Esophagus squamous epithelium (tissue), 5 donors: ENCODE measurements around the gene PLOD3. TPM values are rescaled to one million over a fixed set of nuclear protein-coding genes. Genes with fewer than 3 reads are reported as not detected.
A peak's percentile ranks its signal among the peaks of the same experiment; 100 is the strongest.

Experiments used
- DNase-seq: peaks from one replicate; lab custom pipeline; 2025; lab: John Stamatoyannopoulos, UW
- H3K27ac ChIP-seq, 4 donors: fragments of 200-600 bp; sonication (generic); one replicate each; pipeline ENCODE4 v1.5.1; 2016 to 2019; ENCODE audit warnings: mild to moderate bottlenecking in 1 of 4
- H3K27me3 ChIP-seq, 4 donors: fragments of 200-600 bp; sonication (generic); 1 replicate in 3 of 4; 2 replicates in 1 of 4; pipeline versions ENCODE4 v1.5.1 to v1.6.0; 2017 to 2021; ENCODE audit warnings: antibody characterized with exemption in 1 of 4
- H3K36me3 ChIP-seq, 3 donors: fragments of 200-600 bp; sonication (generic); one replicate each; pipeline ENCODE4 v1.5.1; 2016 to 2019
- H3K4me1 ChIP-seq, 3 donors: fragments of 200-600 bp; sonication (generic); one replicate each; pipeline ENCODE4 v1.5.1; 2017 to 2019
- H3K4me3 ChIP-seq, 4 donors: fragments of 200-600 bp; sonication (generic); 1 replicate in 3 of 4; 2 replicates in 1 of 4; pipeline ENCODE4 v1.5.1; 2016 to 2019; ENCODE audit warnings: mild to moderate bottlenecking in 2 of 4, moderate library complexity in 1 of 4
- H3K9me3 ChIP-seq, 3 donors: fragments of 200-600 bp; sonication (generic); one replicate each; pipeline ENCODE4 v1.5.1; 2016 to 2019
- CTCF ChIP-seq, 6 experiments: fragments of 450-650 bp in 4 of 6; fragments of 200-600 bp in 2 of 6; sonication (generic) in 2 of 6; IDR thresholded peaks; one replicate each; pipeline ENCODE4 v1.5.1; 2016 to 2019; ENCODE audit warnings: antibody characterized with exemption in 6 of 6, mild to moderate bottlenecking in 4 of 6, moderate library complexity in 4 of 6
- POLR2A ChIP-seq, 4 donors: fragments of 450-650 bp; IDR thresholded peaks; one replicate each; pipeline ENCODE4 v1.6.1; 2017; ENCODE audit warnings: antibody characterized with exemption in 4 of 4, mild to moderate bottlenecking in 4 of 4, moderate library complexity in 3 of 4
- WGBS, 2 donors: methylation state at CpG; one replicate each; pipeline ENCODE4 v1.1.5; 2018; 5-methylcytosine and 5-hydroxymethylcytosine counted together
- intact Hi-C: fragments of 100-400 bp; cut with DNase I; formaldehyde crosslinking; loops from one replicate; pipeline ENCODE4 v1.15.0; 2022
- total RNA-seq, 4 donors: library from RNA; depleted of rRNA; stranded (reverse); fragments of >200 nt; gene quantifications; one replicate each; pipeline ENCODE4 v1.1.0, GENCODE V29; 2016
- donor health status: DM: yes; HTN: yes; CAD: no.

PLOD3 gene
- total RNA-seq, 4 donors from 2014 or later: 2.5 to 14.5 (median 9.7) TPM

- peak overlapping the region; percentile 18 to 60 (median 38) for H3K4me3 ChIP-seq
- peaks cover 5 to 79% (median 32%) of the 10 kb centered on the region in 4 donors for H3K27me3 ChIP-seq
- peaks cover 33 to 45% (median 36%) of the 10 kb centered on the region in 3 donors for H3K4me1 ChIP-seq
- TF ChIP-seq CTCF (IDR thresholded peaks at IDR 0.05): no peak
- no peak for TF ChIP-seq POLR2A (IDR thresholded peaks at IDR 0.05)
- H3K9me3 ChIP-seq: no peaks in the 10 kb centered on the region
- 7% methylated on average over 7 to 17 of the region's 74 CpGs for WGBS, 2 donors
- peaks cover 7 to 43% (median 7%) of the 10 kb centered on the region in 3 donors for H3K36me3 ChIP-seq
- intact Hi-C loops: no loop called here
- H3K27ac ChIP-seq: peak overlapping the region in 1 of 4 donors; percentile 6
- no peak for DNase-seq
Observed at GRCh38 chr7:101162551-101163278, 54.7 kb downstream of the PLOD3 start.

GRCh38 chr7:101161692-101162471 lies 55.5 kb downstream of the PLOD3 start:
- Histone ChIP-seq H3K36me3 (peaks cover 7 to 51% (median 12%) of the 10 kb centered on the region in 3 donors), H3K27ac (no peak overlapping the region), H3K4me3 (no peak overlapping the region), H3K27me3 (peaks cover 5 to 70% (median 27%) of the 10 kb centered on the region in 4 donors), H3K4me1 (peaks cover 33 to 45% (median 36%) of the 10 kb centered on the region in 3 donors), H3K9me3 (no peaks in the 10 kb centered on the region)
- DNase-seq: no peak
- TF ChIP-seq CTCF (IDR thresholded peaks at IDR 0.05) (no peak), POLR2A (IDR thresholded peaks at IDR 0.05) (no peak)
- 80 to 81% methylated on average over 16 to 17 of the region's 17 CpGs for WGBS, 2 donors
- intact Hi-C loops: no loop called here

GRCh38 chr7:101160910-101161309 lies 56.5 kb downstream of the PLOD3 start:
- Histone ChIP-seq H3K9me3 (no peaks in the 10 kb centered on the region), H3K4me1 (peaks cover 33 to 45% (median 35%) of the 10 kb centered on the region in 3 donors), H3K4me3 (no peak overlapping the region), H3K36me3 (peaks cover 7 to 52% (median 12%) of the 10 kb centered on the region in 3 donors), H3K27ac (no peak overlapping the region), H3K27me3 (peaks cover 3 to 61% (median 18%) of the 10 kb centered on the region in 4 donors)
- TF ChIP-seq POLR2A (IDR thresholded peaks at IDR 0.05): no peak
- DNase-seq: no peak
- intact Hi-C loops: no loop called here

GRCh38 chr7:101159696-101160674 lies 57.4 kb downstream of the PLOD3 start:
- H3K4me3 ChIP-seq: no peak overlapping the region
- 55 to 71% methylated on average over 12 to 19 of the region's 31 CpGs for whole genome bisulfite sequencing, 2 donors
- H3K27ac ChIP-seq: no peak overlapping the region
- peaks cover 0 to 51% (median 14%) of the 10 kb centered on the region in 4 donors for H3K27me3 ChIP-seq
- DNase-seq: no peak
- peaks cover 7 to 52% (median 12%) of the 10 kb centered on the region in 3 donors for H3K36me3 ChIP-seq
- peaks cover 31 to 45% (median 32%) of the 10 kb centered on the region in 3 donors for H3K4me1 ChIP-seq
- intact Hi-C loops: no loop called here
- no peaks in the 10 kb centered on the region for H3K9me3 ChIP-seq
- TF ChIP-seq CTCF (IDR thresholded peaks at IDR 0.05) (no peak), POLR2A (IDR thresholded peaks at IDR 0.05) (no peak)
